Stimulated activated CD4-positive, alpha-beta T cell treated with anti-CD3 and anti-CD28 coated beads, Interleukin-2, amount 100 ng/mL, for 4 hours (primary cell): ENCODE measurements around the gene GBA2.

Experiments used
- DNase-seq: peaks from one replicate; pipeline ENCODE4 v3.0.0-alpha.2; 2020; ENCODE audit warnings: low read depth

The GBA2 gene

DNA sequence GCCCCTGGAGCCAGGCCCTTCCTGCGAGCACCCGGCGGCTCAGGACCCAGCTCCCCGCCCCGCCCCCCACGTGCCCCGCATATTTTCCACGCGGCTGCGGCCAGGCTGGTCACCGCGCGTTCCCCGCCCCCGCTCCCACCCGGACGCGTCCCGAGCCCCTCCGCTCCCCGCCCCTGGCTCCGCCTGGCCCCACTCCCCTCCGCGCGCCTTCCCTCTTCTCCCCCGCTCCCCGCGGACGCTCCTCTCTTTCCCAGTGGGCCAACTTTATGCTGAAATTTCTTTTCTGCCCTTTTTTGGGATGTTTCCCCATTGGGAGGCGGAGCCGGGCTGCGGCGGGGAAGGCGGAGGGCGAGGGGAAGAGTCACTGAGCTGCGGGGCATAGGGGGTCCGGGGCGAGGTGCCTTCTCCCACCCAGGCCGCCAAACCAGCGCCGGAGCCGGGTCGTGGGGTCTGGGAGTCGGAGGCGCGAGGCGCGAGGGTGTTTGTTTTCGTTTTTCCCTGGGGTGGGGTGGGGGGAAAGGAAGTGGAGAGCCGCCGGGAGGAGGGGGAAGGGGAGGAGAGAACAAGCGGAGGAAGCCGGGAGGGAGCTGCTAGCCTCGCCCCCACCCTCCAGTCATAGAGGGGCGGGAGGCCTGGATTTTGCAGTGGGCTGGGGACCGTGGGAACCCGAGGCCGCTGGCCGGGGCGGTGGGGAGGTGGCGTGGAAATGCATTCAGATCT is 58.3 kb downstream of the GBA2 start:
- no peak for DNase-seq

DNA sequence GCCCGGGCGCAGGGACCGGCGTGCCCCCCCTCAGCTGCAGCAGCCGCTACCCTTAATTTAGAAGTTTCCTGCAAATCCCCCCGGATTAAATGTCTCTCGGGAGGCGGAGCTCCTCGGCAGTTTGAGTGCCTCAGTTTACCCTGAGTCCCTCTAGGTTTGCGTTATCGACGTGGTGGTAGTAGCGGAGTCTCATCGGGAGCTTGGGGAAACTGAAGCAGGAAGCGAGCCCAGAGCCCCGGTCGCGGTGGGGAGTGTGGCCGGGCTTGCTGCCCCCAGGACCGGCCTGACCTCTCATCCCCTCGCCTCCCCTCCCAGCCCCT is 58.8 kb downstream of the GBA2 start:
- no peak for DNase-seq

DNA sequence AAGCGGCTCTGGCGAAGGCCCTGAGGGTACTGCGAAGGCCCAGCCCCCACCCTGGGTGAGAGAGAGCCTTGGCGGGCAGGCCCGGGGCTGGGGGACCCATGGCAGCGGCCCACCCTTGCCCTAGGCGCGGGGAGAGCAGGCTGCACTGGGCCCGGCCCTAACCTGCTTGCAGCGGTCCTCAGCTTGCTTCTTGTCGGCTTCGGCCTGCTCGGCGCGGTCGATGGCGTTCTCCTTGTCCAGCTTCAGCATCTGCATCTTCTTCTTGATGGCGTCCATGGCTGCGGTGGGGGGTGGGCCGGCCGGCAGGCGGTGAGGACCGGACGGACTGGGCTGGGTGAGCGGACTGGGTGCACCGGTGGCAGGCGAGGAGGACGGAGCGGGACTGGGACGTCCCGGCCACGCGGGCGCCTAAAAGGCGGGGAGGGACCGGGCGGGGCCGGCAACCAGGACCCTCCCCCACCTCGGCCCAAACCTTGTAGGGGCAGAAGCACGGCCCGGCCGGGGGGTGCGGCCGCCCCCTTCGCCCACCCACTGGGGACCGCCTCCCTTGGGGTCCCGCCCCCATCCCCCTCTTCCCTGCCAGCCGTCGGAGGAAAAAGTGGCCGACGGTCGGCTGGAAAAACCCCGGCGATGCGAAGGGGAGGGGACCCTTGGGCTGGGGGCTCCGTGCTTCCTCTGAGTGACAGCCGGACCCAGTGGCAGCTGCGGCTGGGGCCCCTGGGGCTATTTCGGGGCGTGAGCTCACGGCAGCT is 59.3 kb downstream of the GBA2 start, which contains the start of gene TPM2:
TPM2 (minus strand) TSS at position 384 of the 752 bp plus-strand sequence; CDS start at position 276, 108 bp downstream.
- DNase-seq: no peak

DNA sequence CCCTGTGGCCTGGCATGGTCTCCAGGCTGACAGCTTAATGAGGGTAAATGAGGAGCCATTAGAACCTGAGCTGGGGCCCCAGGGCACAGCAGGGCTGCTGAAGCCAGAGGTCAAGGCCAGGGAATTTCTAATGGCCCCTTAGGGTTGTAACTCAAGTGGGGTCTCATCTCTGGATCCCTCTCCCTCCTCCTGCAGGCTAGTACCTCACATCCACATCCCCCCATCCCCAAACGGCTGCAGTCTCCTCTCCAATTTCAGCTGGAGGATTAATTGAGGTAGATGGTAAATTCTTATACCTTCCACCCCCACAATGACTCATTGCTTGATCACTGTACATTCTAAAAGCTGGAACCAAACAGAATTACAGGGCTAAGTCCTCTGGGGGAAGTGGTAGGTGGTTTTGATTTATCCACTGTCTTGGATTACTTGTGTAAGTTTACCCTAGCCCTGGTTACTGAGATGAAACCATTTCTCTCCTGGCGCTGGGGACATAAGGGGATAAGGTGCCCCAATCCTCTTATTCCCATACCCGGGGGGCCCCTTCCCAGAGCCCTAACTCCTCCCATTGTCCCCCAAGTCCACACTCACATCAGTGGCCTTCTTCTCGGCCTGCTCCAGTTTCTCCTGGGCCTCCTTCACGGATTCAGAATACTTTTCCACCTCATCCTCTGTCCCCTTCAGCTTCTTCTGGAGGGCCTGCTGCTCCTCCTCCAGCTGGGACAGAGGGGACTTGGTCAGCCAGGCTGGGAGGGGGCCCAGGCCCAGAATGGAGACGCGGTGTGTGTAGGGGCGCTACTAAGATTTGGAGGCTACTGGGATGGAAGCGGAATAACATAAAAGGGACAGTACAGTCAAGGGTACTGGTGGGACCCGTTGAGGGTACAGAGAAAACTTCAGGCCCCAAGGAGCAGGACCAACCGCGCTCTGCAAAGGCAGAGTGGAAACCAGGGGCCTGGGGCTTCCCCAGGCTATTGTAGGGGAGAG is 60.2 kb downstream of the GBA2 start:
- no peak for DNase-seq

DNA sequence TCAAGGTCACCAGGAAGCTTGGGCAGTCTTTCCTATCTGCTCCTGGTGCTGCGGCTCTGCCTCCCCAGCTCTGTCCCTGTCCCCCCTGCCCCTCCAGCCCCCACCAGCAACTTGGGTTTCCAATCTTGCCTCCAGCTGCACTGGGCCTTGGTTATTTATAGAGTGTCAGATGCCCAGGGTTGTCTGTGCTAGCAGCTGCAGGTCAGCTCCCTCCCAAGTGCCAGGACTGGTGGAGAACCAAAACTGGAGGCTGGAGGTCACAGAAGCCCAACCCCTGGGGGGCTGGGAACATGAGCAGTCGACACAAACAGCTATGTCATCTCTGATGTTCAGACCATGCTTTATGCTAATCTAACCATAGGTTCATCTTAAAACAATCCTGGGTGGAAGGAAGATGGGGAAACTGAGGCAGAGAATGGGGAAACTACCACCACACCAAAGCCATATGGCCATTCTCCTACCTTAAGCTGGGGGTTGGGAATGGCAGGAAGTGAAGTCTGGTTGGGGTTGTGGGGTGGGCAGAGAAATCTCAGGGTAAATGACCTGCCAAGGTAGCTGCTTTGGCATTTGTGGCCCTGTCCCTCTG is 61.0 kb downstream of the GBA2 start:
- no peak for DNase-seq

DNA sequence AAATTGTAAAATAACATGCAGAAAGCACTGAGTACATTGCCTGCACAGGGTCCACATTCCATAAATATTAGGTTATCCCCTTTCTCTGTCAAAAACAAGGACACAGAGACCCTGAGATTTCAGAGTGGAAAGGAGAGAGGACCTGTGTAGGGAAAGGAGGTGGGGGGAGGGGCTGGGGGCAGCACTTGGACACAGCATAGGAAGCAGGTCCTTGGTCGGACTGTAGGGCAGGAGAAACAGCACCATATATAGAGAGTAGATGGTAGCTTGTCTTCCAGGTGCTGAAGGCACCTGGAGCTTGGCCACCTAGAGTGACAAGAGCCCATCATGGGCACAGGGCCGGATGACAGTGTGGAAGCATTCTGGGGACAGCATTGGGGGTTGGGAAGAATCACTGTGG is 61.7 kb downstream of the GBA2 start:
- DNase-seq: no peak
